Measurements from ENCODE around the gene VMP1. TPM values are rescaled to one million over a fixed set of nuclear protein-coding genes. Genes with fewer than 3 reads are reported as not detected.

Gene VMP1
- total and polyA plus RNA-seq, 2 of the 13 experiments (the other 11 are each of a cell fraction or from before 2014, with no cell fraction given): 186 to 271 TPM

- Histone ChIP-seq H3K79me2 (ENCODE audit: insufficient read depth, low read length) (peaks cover 87% of the 10 kb centered on the region), H3K9ac (ENCODE audit: insufficient read depth, low read depth, low read length) (no peak overlapping the region), H3K36me3 (replicated peaks in 1 of 2; ENCODE audit: control insufficient read depth in 1 of 2, insufficient read depth in 2 of 2, low read length in 2 of 2) (peaks cover 0 to 2% of the 10 kb centered on the region in 2 experiments; a peak in 1 of 5 replicates), H2AFZ (ENCODE audit: low read length) (no peak overlapping the region), H4K20me1 (ENCODE audit: insufficient read depth, low read length) (no peaks in the 10 kb centered on the region), H3K27me3 (ENCODE audit: control insufficient read depth in 1 of 2, insufficient read depth in 2 of 2, low read length in 2 of 2) (no peaks in the 10 kb centered on the region), H3K4me2 (ENCODE audit: low read depth, low read length) (peak overlapping the region; percentile 46), H3K27ac (ENCODE audit: extremely low read length, insufficient read depth, low read length) (peak overlapping the region; percentile 33), H3K9me3 (ENCODE audit: low read length) (no peaks in the 10 kb centered on the region), H3K4me1 (ENCODE audit: insufficient read depth, low read length) (peaks cover 75% of the 10 kb centered on the region), H3K4me3 (replicated peaks in 1 of 3; ENCODE audit: insufficient read depth in 1 of 3, low read depth in 2 of 3, low read length in 3 of 3) (no peak overlapping the region)
- TF ChIP-seq ZNF441 (CRISPR knock-in tag; IDR thresholded peaks at IDR 0.05; ENCODE audit: borderline replicate concordance) (no peak), ASH2L (IDR thresholded peaks at IDR 0.05; ENCODE audit: insufficient read length, low read depth, low read length) (no peak), TRIM24 (CRISPR knock-in tag; IDR thresholded peaks at IDR 0.05) (no peak), HOXA9 (CRISPR knock-in tag; IDR thresholded peaks at IDR 0.05; ENCODE audit: borderline replicate concordance) (no peak), AHR (CRISPR knock-in tag; IDR thresholded peaks at IDR 0.05) (no peak), ZBTB42 (CRISPR knock-in tag; IDR thresholded peaks at IDR 0.05) (no peak), ATF7 (IDR thresholded peaks at IDR 0.05) (peak; percentile 42; the same call in 1 of the 2 replicates), ATF7 (CRISPR knock-in tag; IDR thresholded peaks at IDR 0.05) (no peak)
- FAIRE-seq (no peak), DNase-seq (ENCODE audit: low spot score) (no peak), ATAC-seq (peak; percentile 44)
- CTCF ChIA-PET (ENCODE audit: low intra/inter-chr PET ratio, low total read pairs): no interaction called here
- WGBS (ENCODE audit: low lambda C conversion rate): 69% methylated on average over 1 of the region's 1 CpG
- POLR2A ChIA-PET: interaction anchor here (2.5 kb wide), 1 partner anchor 15 kb away, joined by 9 read pairs; the partner anchor contains the start of genes PTRH2 and VMP1
- in situ Hi-C loops (cut with HindIII; ENCODE audit: extremely low pct_ligation_motif_present, low pct_unique_long_range_greater_than_20kb) (no loop called here), intact Hi-C loops (cut with micrococcal nuclease; ENCODE audit: unreplicated experiment) (no loop called here)
- BruUV-seq (replicated peaks): no TSS peak
Observed at GRCh38 chr17:59723041-59723440, 15.6 kb downstream of the VMP1 start.

DNA sequence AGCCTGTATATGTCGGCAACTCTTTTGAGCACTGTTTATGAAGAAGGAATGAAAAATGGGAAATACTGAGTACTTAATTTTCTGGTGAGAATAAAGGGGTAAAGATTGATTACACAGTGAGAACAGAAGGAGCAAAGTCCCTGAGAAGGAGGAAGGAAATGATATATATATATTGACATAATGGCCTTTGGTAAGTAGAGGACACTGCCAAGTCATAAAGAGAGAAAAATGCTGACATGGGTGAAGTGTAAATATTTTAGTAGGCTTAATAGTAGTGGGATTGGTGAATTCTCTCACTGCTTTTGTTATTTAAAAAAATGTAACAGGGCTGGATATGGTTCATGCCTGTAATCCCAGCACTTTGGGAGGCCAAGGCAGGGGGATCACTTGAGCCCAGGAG, 16.2 kb downstream of the VMP1 start:
- in situ Hi-C loops (cut with HindIII; ENCODE audit: extremely low pct_ligation_motif_present, low pct_unique_long_range_greater_than_20kb) (no loop called here), intact Hi-C loops (cut with micrococcal nuclease; ENCODE audit: unreplicated experiment) (no loop called here)
- peak; percentile 36 for DNase-seq (ENCODE audit: low spot score)
- peaks cover 0 to 2% of the 10 kb centered on the region in 2 experiments; a peak in 1 of 5 replicates for H3K36me3 ChIP-seq (replicated peaks in 1 of 2; ENCODE audit: control insufficient read depth in 1 of 2, insufficient read depth in 2 of 2, low read length in 2 of 2)
- peaks cover 81% of the 10 kb centered on the region for H3K4me1 ChIP-seq (ENCODE audit: insufficient read depth, low read length)
- no peak overlapping the region for H2AFZ ChIP-seq (ENCODE audit: low read length)
- peaks cover 88% of the 10 kb centered on the region for H3K79me2 ChIP-seq (ENCODE audit: insufficient read depth, low read length)
- peak overlapping the region; percentile 46 for H3K4me2 ChIP-seq (ENCODE audit: low read depth, low read length)
- peak overlapping the region; percentile 33 for H3K27ac ChIP-seq (ENCODE audit: extremely low read length, insufficient read depth, low read length)
- H3K27me3 ChIP-seq (ENCODE audit: control insufficient read depth in 1 of 2, insufficient read depth in 2 of 2, low read length in 2 of 2): no peaks in the 10 kb centered on the region
- no TSS peak for BruUV-seq (replicated peaks)
- no peak for FAIRE-seq
- ATAC-seq: no peak; the same call in 2 of the 3 replicates
- no peak overlapping the region for H3K9ac ChIP-seq (ENCODE audit: insufficient read depth, low read depth, low read length)
- ChIA-PET POLR2A (interaction anchor here (4.2 kb wide), 1 partner anchor 16 kb away, joined by 20 read pairs; the partner anchor contains the start of genes PTRH2 and VMP1), CTCF (ENCODE audit: low intra/inter-chr PET ratio, low total read pairs) (no interaction called here)
- no peak overlapping the region for H3K4me3 ChIP-seq (replicated peaks in 1 of 3; ENCODE audit: insufficient read depth in 1 of 3, low read depth in 2 of 3, low read length in 3 of 3)
- H3K9me3 ChIP-seq (ENCODE audit: low read length): no peaks in the 10 kb centered on the region
- H4K20me1 ChIP-seq (ENCODE audit: insufficient read depth, low read length): no peaks in the 10 kb centered on the region
- 96% methylated on average over 1 of the region's 1 CpG for WGBS (ENCODE audit: low lambda C conversion rate)
- TF ChIP-seq ZNF510 (CRISPR knock-in tag; IDR thresholded peaks at IDR 0.05; ENCODE audit: low read depth) (no peak), GZF1 (CRISPR knock-in tag; IDR thresholded peaks at IDR 0.05) (no peak), THAP11 (CRISPR knock-in tag; IDR thresholded peaks at IDR 0.05) (no peak), ZNF775 (CRISPR knock-in tag; IDR thresholded peaks at IDR 0.05; ENCODE audit: borderline replicate concordance) (peak; percentile 77; the same call in 1 of the 2 replicates), FOXA3 (CRISPR knock-in tag; IDR thresholded peaks at IDR 0.05) (0 out of 2 replicates have a peak, but pooled peaks have one; percentile 22), ZNF333 (CRISPR knock-in tag; IDR thresholded peaks at IDR 0.05; ENCODE audit: borderline replicate concordance) (no peak), ASH2L (IDR thresholded peaks at IDR 0.05; ENCODE audit: insufficient read length, low read depth, low read length) (peak; percentile 24), ZNF678 (CRISPR knock-in tag; IDR thresholded peaks at IDR 0.05) (0 out of 2 replicates have a peak, but pooled peaks have one; percentile 35), TEAD3 (CRISPR knock-in tag; optimal IDR thresholded peaks at IDR 0.05; ENCODE audit: borderline replicate concordance) (no peak)
- TF ChIP-seq, protein P1, sequence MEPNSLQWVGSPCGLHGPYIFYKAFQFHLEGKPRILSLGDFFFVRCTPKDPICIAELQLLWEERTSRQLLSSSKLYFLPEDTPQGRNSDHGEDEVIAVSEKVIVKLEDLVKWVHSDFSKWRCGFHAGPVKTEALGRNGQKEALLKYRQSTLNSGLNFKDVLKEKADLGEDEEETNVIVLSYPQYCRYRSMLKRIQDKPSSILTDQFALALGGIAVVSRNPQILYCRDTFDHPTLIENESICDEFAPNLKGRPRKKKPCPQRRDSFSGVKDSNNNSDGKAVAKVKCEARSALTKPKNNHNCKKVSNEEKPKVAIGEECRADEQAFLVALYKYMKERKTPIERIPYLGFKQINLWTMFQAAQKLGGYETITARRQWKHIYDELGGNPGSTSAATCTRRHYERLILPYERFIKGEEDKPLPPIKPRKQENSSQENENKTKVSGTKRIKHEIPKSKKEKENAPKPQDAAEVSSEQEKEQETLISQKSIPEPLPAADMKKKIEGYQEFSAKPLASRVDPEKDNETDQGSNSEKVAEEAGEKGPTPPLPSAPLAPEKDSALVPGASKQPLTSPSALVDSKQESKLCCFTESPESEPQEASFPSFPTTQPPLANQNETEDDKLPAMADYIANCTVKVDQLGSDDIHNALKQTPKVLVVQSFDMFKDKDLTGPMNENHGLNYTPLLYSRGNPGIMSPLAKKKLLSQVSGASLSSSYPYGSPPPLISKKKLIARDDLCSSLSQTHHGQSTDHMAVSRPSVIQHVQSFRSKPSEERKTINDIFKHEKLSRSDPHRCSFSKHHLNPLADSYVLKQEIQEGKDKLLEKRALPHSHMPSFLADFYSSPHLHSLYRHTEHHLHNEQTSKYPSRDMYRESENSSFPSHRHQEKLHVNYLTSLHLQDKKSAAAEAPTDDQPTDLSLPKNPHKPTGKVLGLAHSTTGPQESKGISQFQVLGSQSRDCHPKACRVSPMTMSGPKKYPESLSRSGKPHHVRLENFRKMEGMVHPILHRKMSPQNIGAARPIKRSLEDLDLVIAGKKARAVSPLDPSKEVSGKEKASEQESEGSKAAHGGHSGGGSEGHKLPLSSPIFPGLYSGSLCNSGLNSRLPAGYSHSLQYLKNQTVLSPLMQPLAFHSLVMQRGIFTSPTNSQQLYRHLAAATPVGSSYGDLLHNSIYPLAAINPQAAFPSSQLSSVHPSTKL (CRISPR knock-in tag; IDR thresholded peaks at IDR 0.05): 0 out of 2 replicates have a peak, but pooled peaks have one; percentile 34
